ENCODE results near the gene HELT. TPM values are rescaled to one million over a fixed set of nuclear protein-coding genes. Genes with fewer than 3 reads are reported as not detected.
A peak's percentile ranks its signal among the peaks of the same experiment; 100 is the strongest.
"Not testable (repeated sequence)": the region's sequence is repeated elsewhere in the genome, so short reads cannot be mapped to it uniquely, and the experiment has no call there.

The HELT gene
- total RNA-seq, 1 donor = not detected

DNA sequence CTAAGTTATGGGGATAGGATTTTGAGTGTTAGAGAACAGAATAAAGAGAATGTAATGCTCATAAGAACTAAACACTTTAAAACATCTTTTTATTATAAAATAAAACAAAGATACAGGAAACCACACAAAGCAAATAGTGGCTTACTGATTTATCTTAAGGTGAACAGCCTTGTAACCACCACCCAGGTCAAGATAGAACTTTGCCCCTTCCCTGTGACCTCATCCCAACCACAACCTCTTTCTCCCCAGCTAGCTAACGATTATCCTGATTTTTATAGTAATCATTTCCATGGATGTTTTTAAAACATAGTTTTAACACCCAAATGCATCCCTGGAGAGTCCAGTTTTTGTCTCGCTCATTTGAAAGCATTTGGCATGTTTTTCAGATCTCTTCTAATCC is 17.0 kb downstream of the HELT start:
- no peak for DNase-seq (ENCODE audit: low read depth)
- H3K4me3 ChIP-seq (ENCODE audit: low read depth, low read length) = no peak overlapping the region
- TF ChIP-seq, protein P1, sequence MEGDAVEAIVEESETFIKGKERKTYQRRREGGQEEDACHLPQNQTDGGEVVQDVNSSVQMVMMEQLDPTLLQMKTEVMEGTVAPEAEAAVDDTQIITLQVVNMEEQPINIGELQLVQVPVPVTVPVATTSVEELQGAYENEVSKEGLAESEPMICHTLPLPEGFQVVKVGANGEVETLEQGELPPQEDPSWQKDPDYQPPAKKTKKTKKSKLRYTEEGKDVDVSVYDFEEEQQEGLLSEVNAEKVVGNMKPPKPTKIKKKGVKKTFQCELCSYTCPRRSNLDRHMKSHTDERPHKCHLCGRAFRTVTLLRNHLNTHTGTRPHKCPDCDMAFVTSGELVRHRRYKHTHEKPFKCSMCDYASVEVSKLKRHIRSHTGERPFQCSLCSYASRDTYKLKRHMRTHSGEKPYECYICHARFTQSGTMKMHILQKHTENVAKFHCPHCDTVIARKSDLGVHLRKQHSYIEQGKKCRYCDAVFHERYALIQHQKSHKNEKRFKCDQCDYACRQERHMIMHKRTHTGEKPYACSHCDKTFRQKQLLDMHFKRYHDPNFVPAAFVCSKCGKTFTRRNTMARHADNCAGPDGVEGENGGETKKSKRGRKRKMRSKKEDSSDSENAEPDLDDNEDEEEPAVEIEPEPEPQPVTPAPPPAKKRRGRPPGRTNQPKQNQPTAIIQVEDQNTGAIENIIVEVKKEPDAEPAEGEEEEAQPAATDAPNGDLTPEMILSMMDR (IDR thresholded peaks at IDR 0.05; ENCODE audit: insufficient read depth, low read depth, low read length) = no peak

DNA sequence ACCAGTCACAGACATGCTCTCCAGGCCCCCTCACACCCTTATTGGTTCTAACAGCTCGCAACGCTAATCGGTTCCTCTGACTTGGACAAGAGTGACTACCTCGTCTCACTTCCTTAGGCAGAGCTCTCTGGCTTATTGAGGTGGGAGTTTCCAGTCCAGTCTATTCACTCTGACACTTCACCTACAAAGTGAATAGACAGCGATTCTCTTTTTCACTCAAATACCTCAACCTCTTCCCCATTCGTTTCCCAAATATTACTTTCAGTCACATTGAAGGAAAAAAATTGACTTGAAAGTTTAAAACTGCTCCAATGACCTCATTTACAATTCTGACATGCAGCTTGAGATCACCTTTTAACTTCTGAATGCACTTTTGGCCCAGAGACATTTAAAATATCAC is 17.7 kb downstream of the HELT start:
- H3K4me3 ChIP-seq (ENCODE audit: low read depth, low read length) = no peak overlapping the region
- TF ChIP-seq, protein P1 (IDR thresholded peaks at IDR 0.05; ENCODE audit: insufficient read depth, low read depth, low read length) = no peak
- DNase-seq (ENCODE audit: low read depth) = no peak

- DNase-seq (ENCODE audit: low read depth) = no peak
- TF ChIP-seq, protein P1 (IDR thresholded peaks at IDR 0.05; ENCODE audit: insufficient read depth, low read depth, low read length) = no peak
- no peak overlapping the region for H3K4me3 ChIP-seq (ENCODE audit: low read depth, low read length)
Measured at GRCh38 chr4:185036842-185037241, 18.6 kb downstream of the HELT start.

GRCh38 chr4:185039508-185040273 is 21.4 kb downstream of the HELT start:
- TF ChIP-seq, protein P1 (IDR thresholded peaks at IDR 0.05; ENCODE audit: insufficient read depth, low read depth, low read length) = peak; percentile 84
- DNase-seq (ENCODE audit: low read depth) = peak; percentile 71
- H3K4me3 ChIP-seq (ENCODE audit: low read depth, low read length) = peak overlapping the region; percentile 38

DNA sequence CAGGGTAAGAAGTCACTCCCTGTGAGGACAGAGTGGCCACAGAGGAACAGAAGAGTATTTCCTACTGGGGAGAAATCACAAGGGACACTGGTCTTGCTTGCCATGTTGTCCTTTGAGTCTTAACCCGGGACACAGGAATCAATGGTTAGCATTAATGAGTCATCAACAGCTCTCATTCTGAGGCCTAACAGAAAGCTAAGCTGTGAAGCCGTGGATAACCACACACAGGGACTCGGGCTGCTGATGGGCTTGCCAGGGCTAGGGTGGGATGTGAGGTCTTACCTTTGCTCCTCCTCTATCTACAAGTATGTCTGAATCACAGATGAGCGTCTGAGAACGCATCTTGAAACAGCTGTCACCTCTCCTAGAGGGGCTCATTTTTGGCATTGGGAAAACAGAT is 22.2 kb downstream of the HELT start:
- TF ChIP-seq, protein P1 (IDR thresholded peaks at IDR 0.05; ENCODE audit: insufficient read depth, low read depth, low read length) = no peak
- no peak overlapping the region for H3K4me3 ChIP-seq (ENCODE audit: low read depth, low read length)
- no peak for DNase-seq (ENCODE audit: low read depth)

DNA sequence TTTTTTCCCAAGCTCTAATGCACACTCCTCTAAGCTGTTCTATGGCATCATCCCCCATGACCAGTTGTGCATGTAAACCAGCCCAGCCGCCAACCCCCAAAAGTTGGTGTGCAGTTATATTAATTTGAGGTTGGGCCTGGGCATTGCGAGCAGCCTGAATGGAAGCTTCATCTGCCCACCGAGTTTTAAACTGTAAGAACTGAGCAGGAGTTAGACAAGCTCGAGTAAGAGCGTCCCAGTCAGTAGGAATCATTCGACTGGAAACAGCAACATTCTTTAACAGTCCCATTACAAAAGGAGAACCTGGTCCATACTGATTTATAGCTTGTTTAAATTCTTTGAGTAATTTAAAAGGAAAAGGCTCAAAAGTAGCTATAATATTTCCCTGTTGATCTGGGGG is 32.0 kb downstream of the HELT start:
- not testable (repeated sequence) for H3K4me3 ChIP-seq (ENCODE audit: low read depth, low read length); DNase-seq (ENCODE audit: low read depth)

DNA sequence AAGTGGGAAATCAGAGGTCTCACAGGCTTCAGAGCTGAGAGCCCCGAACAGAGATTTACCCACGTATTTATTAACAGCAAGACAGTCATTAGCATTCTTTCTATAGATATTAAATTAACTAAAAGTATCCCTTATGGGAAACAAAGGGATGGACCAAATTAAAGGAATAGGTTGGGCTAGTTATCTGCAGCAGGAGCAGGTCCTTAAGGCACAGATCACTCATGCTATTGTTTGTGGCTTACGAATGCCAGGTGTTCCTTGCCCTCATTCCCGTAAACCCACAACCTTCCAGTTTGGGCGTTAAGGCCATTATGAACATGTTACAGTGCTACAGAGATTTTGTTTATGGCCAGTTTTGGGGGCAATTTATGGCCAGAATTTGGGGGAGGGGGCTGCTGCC is 33.0 kb downstream of the HELT start:
- DNase-seq (ENCODE audit: low read depth); H3K4me3 ChIP-seq (ENCODE audit: low read depth, low read length): not testable (repeated sequence)

- TF ChIP-seq, protein P1 (IDR thresholded peaks at IDR 0.05; ENCODE audit: insufficient read depth, low read depth, low read length) = no peak
- no peak overlapping the region for H3K4me3 ChIP-seq (ENCODE audit: low read depth, low read length)
- DNase-seq (ENCODE audit: low read depth) = no peak
Measured at GRCh38 chr4:185053746-185054145, 35.5 kb downstream of the HELT start.
